Stimulated activated CD4-positive, alpha-beta T cell treated with anti-CD3 and anti-CD28 coated beads, Interleukin-12 subunit alpha, Interleukin-12 subunit beta, amount 100 ng/mL, for 4 hours (primary cell): ENCODE data around the gene PDRG1.
"Not testable (repeated sequence)": the region's sequence is repeated elsewhere in the genome, so short reads cannot be mapped to it uniquely, and the experiment has no call there.

Source experiments
- DNase-seq: peaks from one replicate; pipeline ENCODE4 v3.0.0-alpha.2; 2020

The PDRG1 gene

GRCh38 chr20:31966991-31967655 is 15.3 kb upstream of the PDRG1 start:
- DNase-seq = no peak

- DNase-seq = no peak
These were observed 12.0 kb upstream of the PDRG1 start for GRCh38 chr20:31963889-31964288.

- no peak for DNase-seq
These were observed 10.9 kb upstream of the PDRG1 start for GRCh38 chr20:31962761-31963160.

- DNase-seq = no peak
These were observed 5.0 kb upstream of the PDRG1 start for GRCh38 chr20:31956556-31957526.

- DNase-seq = no peak
These were observed 2.7 kb upstream of the PDRG1 start for GRCh38 chr20:31954500-31954899.

- no peak for DNase-seq
These were observed 1.8 kb upstream of the PDRG1 start for GRCh38 chr20:31953556-31954148.

- DNase-seq = no peak
These were observed 680 bp downstream of the PDRG1 start for GRCh38 chr20:31951203-31951529.

GRCh38 chr20:31949877-31950646 is 1.8 kb downstream of the PDRG1 start:
- DNase-seq = no peak

GRCh38 chr20:31948008-31948407 is 3.8 kb downstream of the PDRG1 start:
- DNase-seq = no peak

- DNase-seq = no peak
These were observed 6.1 kb downstream of the PDRG1 start for GRCh38 chr20:31945785-31946184.

GRCh38 chr20:31945319-31945718 is 6.5 kb downstream of the PDRG1 start:
- DNase-seq = no peak

- DNase-seq = no peak
These were observed 8.8 kb downstream of the PDRG1 start for GRCh38 chr20:31943052-31943471.

GRCh38 chr20:31939661-31940060 is 12.2 kb downstream of the PDRG1 start:
- no peak for DNase-seq

GRCh38 chr20:31937820-31938219 is 14.0 kb downstream of the PDRG1 start:
- DNase-seq = no peak

GRCh38 chr20:31936420-31936819 is 15.4 kb downstream of the PDRG1 start:
- DNase-seq = no peak

GRCh38 chr20:31934968-31935764 is 16.7 kb downstream of the PDRG1 start:
- no peak for DNase-seq

GRCh38 chr20:31934491-31934890 is 17.4 kb downstream of the PDRG1 start:
- no peak for DNase-seq

- no peak for DNase-seq
These were observed 18.1 kb downstream of the PDRG1 start for GRCh38 chr20:31933698-31934097.

GRCh38 chr20:31930779-31931178 is 21.1 kb downstream of the PDRG1 start:
- no peak for DNase-seq

GRCh38 chr20:31929631-31930030 is 22.2 kb downstream of the PDRG1 start:
- not testable (repeated sequence) for DNase-seq

- no peak for DNase-seq
These were observed 24.2 kb downstream of the PDRG1 start for GRCh38 chr20:31927627-31928159.

GRCh38 chr20:31926493-31926892 is 25.4 kb downstream of the PDRG1 start:
- no peak for DNase-seq
